ENCODE data around the gene AXL.

The AXL gene

GRCh38 chr19:41300555-41300954 is 81.5 kb downstream of the AXL start:
- H3K4me1 Mint-ChIP-seq, result peaks cover 78% of the 10 kb centered on the region
- peak overlapping the region; percentile 94 for H3K27ac Mint-ChIP-seq
- no peaks in the 10 kb centered on the region for H3K27me3 Mint-ChIP-seq
- no peak overlapping the region for H3K4me3 Mint-ChIP-seq
- no peaks in the 10 kb centered on the region for H3K9me3 Mint-ChIP-seq
- no peak for ATAC-seq
- peaks cover 75% of the 10 kb centered on the region for H3K36me3 Mint-ChIP-seq

GRCh38 chr19:41302624-41303351 is 83.8 kb downstream of the AXL start:
- Mint-ChIP-seq H3K4me1 (peaks cover 71% of the 10 kb centered on the region), H3K4me3 (peak overlapping the region; percentile 49), H3K27me3 (no peaks in the 10 kb centered on the region), H3K36me3 (peaks cover 72% of the 10 kb centered on the region), H3K9me3 (no peaks in the 10 kb centered on the region), H3K27ac (peak overlapping the region; percentile 83)
- ATAC-seq, result peak; percentile 84

GRCh38 chr19:41303954-41304353 is 84.9 kb downstream of the AXL start:
- Mint-ChIP-seq H3K27me3 (no peaks in the 10 kb centered on the region), H3K4me3 (no peak overlapping the region), H3K36me3 (peaks cover 65% of the 10 kb centered on the region), H3K4me1 (peaks cover 71% of the 10 kb centered on the region), H3K9me3 (no peaks in the 10 kb centered on the region), H3K27ac (peak overlapping the region; percentile 83)
- ATAC-seq, result no peak

GRCh38 chr19:41304706-41305483 is 85.9 kb downstream of the AXL start:
- no peak overlapping the region for H3K4me3 Mint-ChIP-seq
- ATAC-seq, result no peak
- no peaks in the 10 kb centered on the region for H3K27me3 Mint-ChIP-seq
- peak overlapping the region; percentile 83 for H3K27ac Mint-ChIP-seq
- H3K4me1 Mint-ChIP-seq, result peaks cover 71% of the 10 kb centered on the region
- H3K36me3 Mint-ChIP-seq, result peaks cover 57% of the 10 kb centered on the region
- H3K9me3 Mint-ChIP-seq, result no peaks in the 10 kb centered on the region

- peaks cover 71% of the 10 kb centered on the region for H3K4me1 Mint-ChIP-seq
- H3K4me3 Mint-ChIP-seq, result no peak overlapping the region
- H3K27me3 Mint-ChIP-seq, result no peaks in the 10 kb centered on the region
- peak overlapping the region; percentile 99 for H3K27ac Mint-ChIP-seq
- no peak for ATAC-seq
- peaks cover 52% of the 10 kb centered on the region for H3K36me3 Mint-ChIP-seq
- H3K9me3 Mint-ChIP-seq, result no peaks in the 10 kb centered on the region
Observed at GRCh38 chr19:41305927-41306793, 87.1 kb downstream of the AXL start.

GRCh38 chr19:41307090-41307875 is 88.3 kb downstream of the AXL start:
- Mint-ChIP-seq H3K36me3 (peaks cover 47% of the 10 kb centered on the region), H3K27ac (peak overlapping the region; percentile 99), H3K4me3 (peak overlapping the region; percentile 50), H3K4me1 (peaks cover 72% of the 10 kb centered on the region), H3K27me3 (no peaks in the 10 kb centered on the region), H3K9me3 (no peaks in the 10 kb centered on the region)
- no peak for ATAC-seq

- Mint-ChIP-seq H3K4me3 (peak overlapping the region; percentile 96), H3K27ac (peak overlapping the region; percentile 99), H3K4me1 (peaks cover 67% of the 10 kb centered on the region), H3K27me3 (no peaks in the 10 kb centered on the region), H3K9me3 (no peaks in the 10 kb centered on the region), H3K36me3 (peaks cover 45% of the 10 kb centered on the region)
- ATAC-seq, result no peak
Observed at GRCh38 chr19:41307954-41308449, 89.0 kb downstream of the AXL start.

GRCh38 chr19:41308450-41309179 is 89.6 kb downstream of the AXL start:
- H3K36me3 Mint-ChIP-seq, result peaks cover 48% of the 10 kb centered on the region
- peak overlapping the region; percentile 96 for H3K4me3 Mint-ChIP-seq
- H3K4me1 Mint-ChIP-seq, result peaks cover 67% of the 10 kb centered on the region
- peak; percentile 74 for ATAC-seq
- peak overlapping the region; percentile 99 for H3K27ac Mint-ChIP-seq
- no peaks in the 10 kb centered on the region for H3K27me3 Mint-ChIP-seq
- no peaks in the 10 kb centered on the region for H3K9me3 Mint-ChIP-seq

- Mint-ChIP-seq H3K27ac (peak overlapping the region; percentile 99), H3K27me3 (no peaks in the 10 kb centered on the region), H3K4me3 (peak overlapping the region; percentile 96), H3K9me3 (no peaks in the 10 kb centered on the region), H3K4me1 (peaks cover 62% of the 10 kb centered on the region), H3K36me3 (peaks cover 44% of the 10 kb centered on the region)
- ATAC-seq, result peak; percentile 4
Observed at GRCh38 chr19:41309180-41310032, 90.4 kb downstream of the AXL start.

- no peaks in the 10 kb centered on the region for H3K27me3 Mint-ChIP-seq
- H3K27ac Mint-ChIP-seq, result peak within 1 kb of the TSS; percentile 99
- peak within 1 kb of the TSS; percentile 96 for H3K4me3 Mint-ChIP-seq
- peak; percentile 89 for ATAC-seq
- no peaks in the 10 kb centered on the region for H3K9me3 Mint-ChIP-seq
- H3K36me3 Mint-ChIP-seq, result peaks cover 37% of the 10 kb centered on the region
- H3K4me1 Mint-ChIP-seq, result peaks cover 61% of the 10 kb centered on the region
Observed at GRCh38 chr19:41310033-41310831, 91.2 kb downstream of the AXL start, which contains the start of gene CCDC97. Gene CCDC97, plus strand, starts transcription at chr19:41310172. Its CDS starts 139 bp downstream, at chr19:41310311.

GRCh38 chr19:41311072-41311471 is 92.0 kb downstream of the AXL start:
- ATAC-seq, result no peak
- Mint-ChIP-seq H3K4me3 (peak overlapping the region; percentile 53), H3K27ac (peak overlapping the region; percentile 99), H3K9me3 (no peaks in the 10 kb centered on the region), H3K36me3 (peaks cover 34% of the 10 kb centered on the region), H3K27me3 (no peaks in the 10 kb centered on the region), H3K4me1 (peaks cover 61% of the 10 kb centered on the region)

Data from stimulated activated memory B cell treated with anti-CD40 and anti-IgM and Interleukin-4, amounts not matched to agents 10 μg/mL and 1 μg/mL and 100 μg/mL, for 72 hours (primary cell).